Keratinocyte (primary cell): ENCODE results near the gene KRTAP12-4. TPM values are rescaled to one million over a fixed set of nuclear protein-coding genes. Genes with fewer than 3 reads are reported as not detected.
"Not testable (repeated sequence)": the region's sequence is repeated elsewhere in the genome, so short reads cannot be mapped to it uniquely, and the experiment has no call there.

Experiments
- DNase-seq: peaks from one replicate; pipeline ENCODE4 v3.0.0-alpha.2; 2011; ENCODE audit warnings: low read depth, missing footprints, low spot score
- FAIRE-seq: peaks from 2 replicates; lab custom pipeline; 2011; peaks lifted over from hg19 to GRCh38; lab: Jason Lieb, UNC
- H2AFZ ChIP-seq: 2 replicates; pipeline ENCODE4 v1.6.0; 2012; ENCODE audit warnings: low read length, control low read depth, inconsistent platforms; ENCODE audit not compliant: control insufficient read depth
- H3K27ac ChIP-seq: 2 replicates; pipeline ENCODE4 v1.5.1; 2011; ENCODE audit warnings: low read length; ENCODE audit not compliant: control insufficient read depth, insufficient read depth
- H3K27me3 ChIP-seq: 3 replicates; pipeline ENCODE4 v1.6.0; 2011; ENCODE audit warnings: low read length; ENCODE audit not compliant: control insufficient read depth, insufficient read depth; ENCODE audit errors: extremely low read depth
- H3K36me3 ChIP-seq, 2 experiments: 2 replicates in 1 of 2; 3 replicates in 1 of 2; pipeline ENCODE4 v1.5.1; 2011; ENCODE audit warnings: low read length in 2 of 2, mild to moderate bottlenecking in 1 of 2; ENCODE audit not compliant: control insufficient read depth in 2 of 2, insufficient read depth in 2 of 2; ENCODE audit errors: extremely low read depth in 1 of 2
- H3K4me1 ChIP-seq: 3 replicates; pipeline ENCODE4 v1.5.1; 2011; ENCODE audit warnings: low read length; ENCODE audit not compliant: control insufficient read depth, insufficient read depth; ENCODE audit errors: extremely low read depth
- H3K4me2 ChIP-seq: 3 replicates; pipeline ENCODE4 v1.6.0; 2011; ENCODE audit warnings: low read depth, low read length; ENCODE audit not compliant: control insufficient read depth, insufficient read depth; ENCODE audit errors: extremely low read depth
- H3K4me3 ChIP-seq, 3 experiments: fragments of 200-600 bp in 1 of 3; sonication (generic) in 1 of 3; 2 replicates in 2 of 3; 3 replicates in 1 of 3; pipeline ENCODE4 v1.5.1; 2011 to 2016; ENCODE audit warnings: low read length in 3 of 3, mild to moderate bottlenecking in 3 of 3, control low read depth in 2 of 3, inconsistent platforms in 1 of 3, low read depth in 1 of 3, mixed read lengths in 1 of 3, mixed run types in 1 of 3, moderate library complexity in 1 of 3; ENCODE audit not compliant: control insufficient read depth in 2 of 3, insufficient read depth in 2 of 3; ENCODE audit errors: extremely low read depth in 1 of 3
- H3K79me2 ChIP-seq: 2 replicates; pipeline ENCODE4 v1.6.0; 2012; ENCODE audit warnings: low read length; ENCODE audit not compliant: control insufficient read depth, insufficient read depth
- H3K9ac ChIP-seq: 3 replicates; pipeline ENCODE4 v1.6.0; 2011; ENCODE audit warnings: low read length; ENCODE audit not compliant: control insufficient read depth, insufficient read depth; ENCODE audit errors: extremely low read depth
- H3K9me1 ChIP-seq: 3 replicates; pipeline ENCODE4 v1.6.0; 2011; ENCODE audit warnings: low read length; ENCODE audit not compliant: control insufficient read depth, insufficient read depth; ENCODE audit errors: extremely low read depth
- H3K9me3 ChIP-seq: 2 replicates; pipeline ENCODE4 v1.5.1; 2012; ENCODE audit warnings: low read depth, low read length; ENCODE audit not compliant: control insufficient read depth
- H4K20me1 ChIP-seq: 3 replicates; pipeline ENCODE4 v1.6.0; 2011; ENCODE audit warnings: low read length; ENCODE audit not compliant: control insufficient read depth, insufficient read depth; ENCODE audit errors: extremely low read depth
- EZH2 ChIP-seq: IDR thresholded peaks from one replicate; pipeline ENCODE4 v1.6.1; 2012; ENCODE audit warnings: inconsistent platforms, mild to moderate bottlenecking, low read length, moderate library complexity
- dilution Hi-C: fragments of 300-500 bp; cut with MboI; formaldehyde crosslinking; loops from one replicate; pipeline ENCODE4 v1.7.0; 2020; ENCODE audit warnings: low sequenced_read_pairs; ENCODE audit not compliant: extremely low pct_ligation_motif_present
- polyA plus RNA-seq, 5 experiments: library from polyadenylated mRNA; depleted of rRNA in 3 of 5; stranded (reverse) in 3 of 5; stranded (forward) in 1 of 5; unstranded in 1 of 5; fragments of >200 nt; gene quantifications; 1 replicate in 1 of 5; 2 replicates in 3 of 5; 3 replicates in 1 of 5; pipeline versions ENCODE4 v1.2.1 to v1.2.3, GENCODE V29; 2011 to 2012; ENCODE audit warnings: missing spikeins in 2 of 5, low read depth in 1 of 5, low replicate concordance in 1 of 5
- TF ChIP-seq, protein P1 (sequence below), 3 experiments: IDR thresholded peaks in 1 of 3; conservative IDR thresholded peaks in 1 of 3; optimal IDR thresholded peaks in 1 of 3; 2 replicates in 2 of 3; 3 replicates in 1 of 3; pipeline versions ENCODE3 to v1.5.1; 2011; ENCODE audit warnings: low read length in 3 of 3, mild to moderate bottlenecking in 3 of 3, moderate library complexity in 2 of 3, control low read depth in 1 of 3, inconsistent platforms in 1 of 3; ENCODE audit not compliant: insufficient read depth in 2 of 3; ENCODE audit errors: extremely low read depth in 1 of 3

The KRTAP12-4 gene
- polyA plus RNA-seq, 1 donor (not counting 4 experiments of a cell fraction or from before 2014, with no cell fraction given), result not detected

GRCh38 chr21:44637851-44638348 is 16.6 kb downstream of the KRTAP12-4 start:
- H3K4me2 ChIP-seq, H3K9ac ChIP-seq, H3K27me3 ChIP-seq, dilution Hi-C loops, H3K27ac ChIP-seq, H3K9me3 ChIP-seq, H3K4me1 ChIP-seq, FAIRE-seq, H3K9me1 ChIP-seq, H3K36me3 ChIP-seq, H4K20me1 ChIP-seq, H3K79me2 ChIP-seq, DNase-seq, H3K4me3 ChIP-seq, H2AFZ ChIP-seq: not testable (repeated sequence)

DNA sequence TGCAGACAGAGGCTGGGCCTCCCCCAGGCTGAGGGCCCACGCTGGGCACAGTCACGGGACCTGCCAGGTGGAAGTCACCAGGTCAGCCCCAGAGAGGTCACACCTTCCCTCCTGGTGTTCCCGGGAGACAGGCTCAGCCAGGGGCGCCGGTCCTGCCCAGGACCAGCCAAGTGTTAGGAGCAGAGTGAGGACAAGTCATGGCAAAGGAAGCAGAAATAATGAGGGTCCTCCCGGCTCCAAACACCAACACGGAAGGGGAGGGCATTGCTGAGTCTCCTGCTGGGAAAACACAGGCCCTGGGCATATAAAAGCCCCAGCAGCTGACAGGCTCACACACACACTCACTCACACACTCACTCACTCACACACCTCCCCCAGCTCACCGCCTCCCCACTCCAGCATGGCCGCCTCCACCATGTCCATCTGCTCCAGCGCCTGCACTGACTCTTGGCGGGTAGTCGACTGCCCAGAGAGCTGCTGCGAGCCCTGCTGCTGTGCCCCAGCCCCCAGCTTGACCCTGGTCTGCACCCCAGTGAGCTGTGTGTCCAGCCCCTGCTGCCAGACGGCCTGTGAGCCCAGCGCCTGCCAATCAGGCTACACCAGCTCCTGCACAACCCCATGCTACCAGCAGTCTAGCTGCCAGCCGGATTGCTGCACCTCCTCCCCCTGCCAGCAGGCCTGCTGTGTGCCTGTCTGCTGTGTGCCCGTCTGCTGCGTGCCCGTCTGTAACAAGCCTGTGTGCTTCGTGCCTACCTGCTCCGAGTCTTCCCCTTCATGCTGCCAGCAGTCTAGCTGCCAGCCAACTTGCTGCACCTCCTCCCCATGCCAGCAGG is 17.2 kb downstream of the KRTAP12-4 start, which contains the start of gene KRTAP10-10:
KRTAP10-10 (plus strand) TSS at position 339 of the 833 bp plus-strand sequence; CDS start at position 401, 62 bp downstream.
- Histone ChIP-seq H3K4me3 (no peak within 1 kb of the TSS), H3K79me2 (no peaks in the 10 kb centered on the region), H3K9me1 (no peaks in the 10 kb centered on the region), H3K9ac (no peak within 1 kb of the TSS), H4K20me1 (no peaks in the 10 kb centered on the region), H2AFZ (no peak within 1 kb of the TSS), H3K27me3 (no peaks in the 10 kb centered on the region), H3K9me3 (no peaks in the 10 kb centered on the region), H3K4me2 (no peak within 1 kb of the TSS), H3K27ac (no peak within 1 kb of the TSS), H3K36me3 (no peaks in the 10 kb centered on the region), H3K4me1 (no peaks in the 10 kb centered on the region)
- FAIRE-seq, result no peak
- TF ChIP-seq, protein P1, sequence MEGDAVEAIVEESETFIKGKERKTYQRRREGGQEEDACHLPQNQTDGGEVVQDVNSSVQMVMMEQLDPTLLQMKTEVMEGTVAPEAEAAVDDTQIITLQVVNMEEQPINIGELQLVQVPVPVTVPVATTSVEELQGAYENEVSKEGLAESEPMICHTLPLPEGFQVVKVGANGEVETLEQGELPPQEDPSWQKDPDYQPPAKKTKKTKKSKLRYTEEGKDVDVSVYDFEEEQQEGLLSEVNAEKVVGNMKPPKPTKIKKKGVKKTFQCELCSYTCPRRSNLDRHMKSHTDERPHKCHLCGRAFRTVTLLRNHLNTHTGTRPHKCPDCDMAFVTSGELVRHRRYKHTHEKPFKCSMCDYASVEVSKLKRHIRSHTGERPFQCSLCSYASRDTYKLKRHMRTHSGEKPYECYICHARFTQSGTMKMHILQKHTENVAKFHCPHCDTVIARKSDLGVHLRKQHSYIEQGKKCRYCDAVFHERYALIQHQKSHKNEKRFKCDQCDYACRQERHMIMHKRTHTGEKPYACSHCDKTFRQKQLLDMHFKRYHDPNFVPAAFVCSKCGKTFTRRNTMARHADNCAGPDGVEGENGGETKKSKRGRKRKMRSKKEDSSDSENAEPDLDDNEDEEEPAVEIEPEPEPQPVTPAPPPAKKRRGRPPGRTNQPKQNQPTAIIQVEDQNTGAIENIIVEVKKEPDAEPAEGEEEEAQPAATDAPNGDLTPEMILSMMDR (optimal IDR thresholded peaks at IDR 0.05 in 1 of 3, IDR thresholded peaks at IDR 0.05 in 1 of 3, conservative IDR thresholded peaks at IDR 0.05 in 1 of 3; ENCODE audit: extremely low read depth in 1 of 3, insufficient read depth in 2 of 3, low read length in 3 of 3), result no peak
- no peak for TF ChIP-seq EZH2
- dilution Hi-C loops, result no loop called here
- no peak for DNase-seq
